Glutamatergic neuron (in vitro differentiated cells): ENCODE results near the gene CDC42BPB. TPM values are rescaled to one million over a fixed set of nuclear protein-coding genes. Genes with fewer than 3 reads are reported as not detected.

ENCODE experiments used
- DNase-seq: peaks from one replicate; pipeline ENCODE4 v3.0.0; 2022
- H3K27ac Mint-ChIP-seq: one replicate; pipeline ENCODE4 v1.8.0; 2020; ENCODE audit warnings: mild to moderate bottlenecking, mixed read lengths, inconsistent platforms; ENCODE audit not compliant: unreplicated experiment
- H3K27me3 Mint-ChIP-seq: one replicate; pipeline ENCODE4 v1.8.0; 2020; ENCODE audit warnings: mild to moderate bottlenecking, moderate library complexity, mixed read lengths, inconsistent platforms; ENCODE audit not compliant: unreplicated experiment
- H3K36me3 Mint-ChIP-seq: one replicate; pipeline ENCODE4 v1.8.0; 2020; ENCODE audit warnings: mild to moderate bottlenecking, mixed read lengths, inconsistent platforms; ENCODE audit not compliant: unreplicated experiment
- H3K4me1 Mint-ChIP-seq: one replicate; pipeline ENCODE4 v1.8.0; 2020; ENCODE audit warnings: mild to moderate bottlenecking, low read depth, mixed read lengths, inconsistent platforms; ENCODE audit not compliant: unreplicated experiment
- H3K4me3 Mint-ChIP-seq: one replicate; pipeline ENCODE4 v1.8.0; 2020; ENCODE audit warnings: mild to moderate bottlenecking, mixed read lengths, inconsistent platforms; ENCODE audit not compliant: unreplicated experiment
- H3K9me3 Mint-ChIP-seq: one replicate; pipeline ENCODE4 v1.8.0; 2020; ENCODE audit warnings: mild to moderate bottlenecking, moderate library complexity, mixed read lengths, inconsistent platforms; ENCODE audit not compliant: unreplicated experiment
- CTCF ChIP-seq: fragments of 200-600 bp; sonication (generic); IDR thresholded peaks from one replicate; pipeline ENCODE4 v1.5.0; 2021; ENCODE audit not compliant: partially characterized antibody, unreplicated experiment
- total RNA-seq: library from RNA; stranded (reverse); fragmentation: NEBNext Ultra II Directional; extraction: Animal tissue kit (Norgen Biotek cat#: 25700); gene quantifications from one replicate; pipeline ENCODE4 v1.2.1, GENCODE V29; 2021; ENCODE audit not compliant: unreplicated experiment

The CDC42BPB gene
- total RNA-seq, 1 donor from 2014 or later = 125 TPM

GRCh38 chr14:103045371-103045869 is 11.9 kb downstream of the CDC42BPB start:
- Mint-ChIP-seq H3K36me3 (peaks cover 7% of the 10 kb centered on the region), H3K9me3 (no peaks in the 10 kb centered on the region), H3K4me3 (no peak overlapping the region), H3K27me3 (peaks cover 3% of the 10 kb centered on the region), H3K27ac (peak overlapping the region; percentile 25), H3K4me1 (peaks cover 13% of the 10 kb centered on the region)
- TF ChIP-seq CTCF = no peak
- no peak for DNase-seq

GRCh38 chr14:103043257-103044015 is 13.9 kb downstream of the CDC42BPB start:
- no peak overlapping the region for H3K27ac Mint-ChIP-seq
- peaks cover 3% of the 10 kb centered on the region for H3K27me3 Mint-ChIP-seq
- H3K9me3 Mint-ChIP-seq = peaks cover 3% of the 10 kb centered on the region
- H3K4me1 Mint-ChIP-seq = peaks cover 12% of the 10 kb centered on the region
- TF ChIP-seq CTCF = no peak
- no peak for DNase-seq
- no peak overlapping the region for H3K4me3 Mint-ChIP-seq
- H3K36me3 Mint-ChIP-seq = peaks cover 7% of the 10 kb centered on the region

- Mint-ChIP-seq H3K36me3 (peaks cover 7% of the 10 kb centered on the region), H3K9me3 (peaks cover 3% of the 10 kb centered on the region), H3K4me3 (no peak overlapping the region), H3K27me3 (peaks cover 3% of the 10 kb centered on the region), H3K27ac (no peak overlapping the region), H3K4me1 (peaks cover 12% of the 10 kb centered on the region)
- TF ChIP-seq CTCF = no peak
- DNase-seq = no peak
These were observed 15.9 kb downstream of the CDC42BPB start for GRCh38 chr14:103041464-103041863.

GRCh38 chr14:103033681-103034096 is 23.7 kb downstream of the CDC42BPB start:
- H3K36me3 Mint-ChIP-seq = no peaks in the 10 kb centered on the region
- no peaks in the 10 kb centered on the region for H3K27me3 Mint-ChIP-seq
- H3K4me3 Mint-ChIP-seq = no peak overlapping the region
- H3K27ac Mint-ChIP-seq = no peak overlapping the region
- peaks cover 10% of the 10 kb centered on the region for H3K4me1 Mint-ChIP-seq
- H3K9me3 Mint-ChIP-seq = peaks cover 3% of the 10 kb centered on the region
- TF ChIP-seq CTCF = no peak
- no peak for DNase-seq

- Mint-ChIP-seq H3K9me3 (peaks cover 3% of the 10 kb centered on the region), H3K27ac (no peak overlapping the region), H3K4me3 (no peak overlapping the region), H3K4me1 (peaks cover 10% of the 10 kb centered on the region), H3K36me3 (no peaks in the 10 kb centered on the region), H3K27me3 (peaks cover 2% of the 10 kb centered on the region)
- DNase-seq = peak; percentile 55
- no peak for TF ChIP-seq CTCF
These were observed 25.4 kb downstream of the CDC42BPB start for GRCh38 chr14:103031956-103032355.
